Suppressor macrophage treated with lipopolysaccharide for 4 hours (primary cell): ENCODE results near the gene EFCAB8.

Source experiments
- DNase-seq: peaks from one replicate; pipeline ENCODE4 v3.0.0-alpha.2; 2020

Gene EFCAB8

GRCh38 chr20:32842688-32843524 lies 15.8 kb upstream of the EFCAB8 start:
- DNase-seq: no peak

- DNase-seq: no peak
Measured at GRCh38 chr20:32845786-32846185, 12.9 kb upstream of the EFCAB8 start.

GRCh38 chr20:32846852-32847251 lies 11.9 kb upstream of the EFCAB8 start:
- DNase-seq: no peak

GRCh38 chr20:32847964-32848363 lies 10.8 kb upstream of the EFCAB8 start:
- DNase-seq: no peak

GRCh38 chr20:32848846-32849245 lies 9.9 kb upstream of the EFCAB8 start:
- DNase-seq: no peak

- DNase-seq: no peak
Measured at GRCh38 chr20:32849577-32849976, 9.1 kb upstream of the EFCAB8 start.

- DNase-seq: no peak
Measured at GRCh38 chr20:32855387-32855786, 3.3 kb upstream of the EFCAB8 start.

GRCh38 chr20:32858189-32858588 lies 534 bp upstream of the EFCAB8 start:
- no peak for DNase-seq

GRCh38 chr20:32861446-32861845 lies 2.7 kb downstream of the EFCAB8 start:
- DNase-seq: no peak

GRCh38 chr20:32869562-32869961 lies 10.8 kb downstream of the EFCAB8 start:
- DNase-seq: no peak

- peak; percentile 32 for DNase-seq
Measured at GRCh38 chr20:32870526-32870925, 11.8 kb downstream of the EFCAB8 start.

- DNase-seq: no peak
Measured at GRCh38 chr20:32870985-32871384, 12.3 kb downstream of the EFCAB8 start.

GRCh38 chr20:32871627-32872160 lies 13.0 kb downstream of the EFCAB8 start:
- peak; percentile 58 for DNase-seq

- no peak for DNase-seq
Measured at GRCh38 chr20:32872266-32872665, 13.5 kb downstream of the EFCAB8 start.

GRCh38 chr20:32875673-32876072 lies 16.9 kb downstream of the EFCAB8 start:
- no peak for DNase-seq

- DNase-seq: no peak
Measured at GRCh38 chr20:32877507-32877906, 18.8 kb downstream of the EFCAB8 start.

- DNase-seq: no peak
Measured at GRCh38 chr20:32878820-32879219, 20.1 kb downstream of the EFCAB8 start.

GRCh38 chr20:32879538-32879937 lies 20.8 kb downstream of the EFCAB8 start:
- no peak for DNase-seq

GRCh38 chr20:32880635-32881034 lies 21.9 kb downstream of the EFCAB8 start:
- DNase-seq: no peak

- no peak for DNase-seq
Measured at GRCh38 chr20:32883081-32883480, 24.4 kb downstream of the EFCAB8 start.

GRCh38 chr20:32885185-32885584 lies 26.5 kb downstream of the EFCAB8 start:
- no peak for DNase-seq

GRCh38 chr20:32885952-32886351 lies 27.2 kb downstream of the EFCAB8 start:
- no peak for DNase-seq

- no peak for DNase-seq
Measured at GRCh38 chr20:32886652-32887051, 27.9 kb downstream of the EFCAB8 start.

GRCh38 chr20:32887492-32887891 lies 28.8 kb downstream of the EFCAB8 start:
- DNase-seq: no peak

- DNase-seq: no peak
Measured at GRCh38 chr20:32888636-32889035, 29.9 kb downstream of the EFCAB8 start.
